GM21717 (cell line): Measurements from ENCODE around the gene CCDC187.

Source experiments
- ATAC-seq: cut with Tn5 transposase; IDR thresholded peaks from one replicate; pipeline ENCODE4 v1.9.1; 2021; ENCODE audit warnings: mild to moderate bottlenecking, moderate library complexity; ENCODE audit not compliant: unreplicated experiment

The CCDC187 gene

DNA sequence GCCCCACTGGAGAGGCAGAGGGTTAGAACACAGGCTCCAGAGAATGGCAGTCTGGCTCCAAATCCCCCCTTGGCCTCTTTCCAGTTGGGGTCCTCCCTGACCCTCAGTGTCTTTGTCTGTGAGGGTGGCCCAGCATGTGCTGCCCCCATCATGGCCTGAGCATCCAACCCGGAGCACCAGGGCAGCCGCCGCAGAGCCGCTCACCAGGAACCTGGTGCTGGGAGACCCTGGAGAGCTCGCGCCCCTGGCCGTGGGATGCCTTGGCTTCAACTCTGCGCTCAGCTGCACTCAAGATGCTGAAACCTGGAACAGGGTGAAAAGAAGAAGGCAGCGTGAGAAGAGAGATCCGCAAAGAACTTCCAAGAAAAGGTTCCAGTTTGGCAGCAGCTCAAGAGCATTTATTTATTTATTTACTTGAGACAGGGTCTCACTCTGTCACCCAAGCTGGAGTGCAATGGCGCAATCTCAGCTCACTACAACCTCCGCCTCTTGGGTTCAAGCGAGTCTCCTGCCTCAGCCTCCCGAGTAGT lies 3.8 kb downstream of the CCDC187 start:
- no peak for ATAC-seq

DNA sequence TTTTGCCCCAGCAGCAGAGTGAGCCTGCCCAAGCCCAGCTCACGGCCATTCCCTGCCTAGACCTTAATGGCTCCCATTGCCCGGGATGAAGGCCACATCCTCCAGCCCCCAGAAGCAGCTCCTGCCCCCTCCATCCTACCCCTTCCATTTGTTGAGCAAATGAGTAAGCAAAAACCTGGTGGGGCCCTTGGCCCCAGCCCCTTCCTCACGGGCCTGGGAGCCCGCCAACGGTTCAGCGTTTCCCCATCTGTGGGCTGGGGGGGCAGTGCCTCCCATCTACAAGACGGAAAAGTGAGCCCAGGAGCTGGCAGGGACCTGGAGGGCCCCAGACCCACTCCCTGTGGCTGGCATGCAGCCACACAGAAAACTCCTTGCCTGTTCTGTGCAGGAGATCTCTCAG lies 4.4 kb downstream of the CCDC187 start:
- ATAC-seq, result no peak

DNA sequence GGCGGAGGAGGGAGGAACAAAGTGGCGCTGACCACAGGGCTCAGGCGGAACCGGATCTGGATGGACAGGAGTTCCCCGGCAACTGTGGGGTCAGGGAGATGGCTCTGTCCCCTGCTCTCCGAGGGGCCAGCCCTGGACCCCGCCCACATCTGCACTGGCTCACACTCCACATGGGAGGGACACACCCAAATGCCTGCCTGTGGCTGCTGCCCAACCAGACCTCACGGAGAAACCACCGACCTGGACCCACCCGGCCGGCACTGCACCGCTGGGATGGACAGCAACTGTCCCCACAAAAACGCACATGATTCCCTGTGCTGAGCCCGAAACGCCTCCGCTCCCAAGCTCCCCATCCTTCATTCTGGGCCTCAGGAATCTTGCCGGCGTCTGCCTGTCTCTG lies 4.8 kb downstream of the CCDC187 start:
- no peak for ATAC-seq

DNA sequence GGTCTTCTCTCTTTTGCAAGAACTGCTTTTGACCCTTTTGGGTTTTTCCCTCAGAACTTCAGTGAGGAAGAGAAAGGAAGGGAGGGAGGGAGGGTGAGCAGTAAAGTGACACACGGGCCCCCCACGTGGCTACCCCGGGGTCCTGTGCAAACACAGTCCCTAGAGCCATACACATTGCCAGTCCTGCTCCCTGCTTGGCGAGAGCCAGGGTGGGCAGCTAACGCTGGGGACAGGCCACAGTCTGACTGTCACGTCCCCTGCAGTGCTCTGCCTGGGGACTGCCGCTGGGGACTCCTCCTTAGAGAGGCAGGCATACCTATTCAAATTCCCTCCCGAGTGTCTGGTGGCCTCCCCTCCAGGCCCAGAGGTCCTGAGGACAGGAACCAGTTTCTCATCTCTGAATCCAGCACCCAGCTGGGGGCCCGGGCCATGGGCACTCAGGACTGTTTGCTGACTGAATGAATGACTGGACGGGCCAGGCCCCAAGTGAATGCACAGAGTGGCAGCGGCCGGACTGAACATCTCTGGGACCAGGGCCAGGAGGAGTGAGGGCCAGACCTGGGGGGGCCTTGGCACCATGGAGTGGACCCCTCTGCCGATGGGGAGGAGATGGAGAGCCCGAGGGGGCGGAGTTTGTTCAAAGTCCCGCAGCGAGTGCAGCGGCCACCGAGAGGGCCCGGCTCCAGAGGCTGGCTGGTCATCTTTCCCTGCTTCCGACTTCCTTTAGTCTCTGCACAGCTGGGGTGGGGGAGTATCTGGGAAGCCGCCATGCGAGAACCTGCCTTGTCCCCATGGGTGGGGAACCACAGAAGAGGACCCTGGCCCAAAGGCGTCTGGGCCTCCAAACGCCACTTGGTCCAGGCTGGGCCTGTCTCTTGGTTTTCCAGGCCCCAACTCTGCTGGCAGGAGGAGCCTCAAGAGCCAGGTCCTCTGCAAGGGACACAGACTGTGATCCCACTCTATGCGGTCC lies 5.8 kb downstream of the CCDC187 start:
- no peak for ATAC-seq

DNA sequence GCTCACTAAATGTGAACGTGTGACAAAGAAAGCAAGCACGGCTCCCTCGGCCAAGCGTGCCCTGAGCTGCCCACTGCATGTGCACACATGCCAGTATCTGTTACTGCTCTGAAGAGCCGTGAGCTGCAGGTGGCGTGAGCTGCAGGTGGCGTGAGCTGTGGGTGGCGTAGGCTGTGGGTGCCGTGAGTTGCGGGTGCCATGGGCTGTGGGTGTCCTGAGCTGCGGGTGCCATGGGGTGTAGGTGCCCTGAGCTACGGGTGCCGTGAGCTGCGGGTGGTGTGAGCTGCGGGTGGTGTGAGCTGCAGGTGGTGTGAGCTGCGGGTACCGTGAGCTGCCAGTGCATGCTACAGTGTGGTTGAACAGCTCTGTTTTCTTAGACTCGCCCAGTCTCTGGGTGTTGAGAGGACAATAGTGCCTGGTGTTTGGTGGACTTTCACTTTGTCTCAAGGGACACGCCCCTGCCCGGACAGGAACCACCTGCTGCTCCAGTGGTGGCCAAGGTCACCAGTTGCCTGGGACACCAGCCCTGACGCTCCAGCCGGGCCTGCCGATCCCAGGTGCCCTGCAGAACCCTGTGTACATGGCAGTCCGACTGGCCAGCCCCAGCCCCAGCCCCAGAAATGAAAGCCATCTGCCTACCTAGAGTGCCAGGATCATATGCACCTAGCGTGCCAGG lies 6.7 kb downstream of the CCDC187 start:
- ATAC-seq, result no peak

DNA sequence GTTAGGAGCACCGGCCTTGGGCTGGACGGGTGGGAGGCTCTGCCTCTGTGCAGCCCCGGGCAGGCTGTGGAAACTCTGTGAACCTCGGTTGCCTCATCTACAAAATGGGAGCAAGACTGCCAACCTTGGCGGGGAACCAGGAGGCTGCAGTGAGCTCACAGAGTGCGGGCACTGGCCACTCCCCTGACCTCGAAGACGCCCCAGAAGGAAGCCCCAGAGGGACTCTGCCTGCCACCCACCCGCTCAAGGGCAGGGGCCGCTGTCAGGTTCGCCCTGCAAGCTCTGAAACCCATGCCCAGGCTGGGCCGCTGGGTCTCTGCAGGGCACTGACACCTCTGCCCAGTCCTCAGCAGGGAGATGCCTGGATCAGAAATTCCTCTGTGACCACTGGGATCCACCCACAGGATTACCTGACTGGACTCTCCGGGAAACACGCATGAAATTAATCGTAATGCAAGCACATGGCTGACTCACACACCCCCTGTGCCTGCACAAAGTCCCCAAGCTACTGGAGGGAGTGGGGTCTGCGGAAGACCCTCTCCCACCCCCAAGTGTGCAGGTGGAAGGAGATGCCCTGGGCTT lies 7.4 kb downstream of the CCDC187 start:
- ATAC-seq, result no peak

DNA sequence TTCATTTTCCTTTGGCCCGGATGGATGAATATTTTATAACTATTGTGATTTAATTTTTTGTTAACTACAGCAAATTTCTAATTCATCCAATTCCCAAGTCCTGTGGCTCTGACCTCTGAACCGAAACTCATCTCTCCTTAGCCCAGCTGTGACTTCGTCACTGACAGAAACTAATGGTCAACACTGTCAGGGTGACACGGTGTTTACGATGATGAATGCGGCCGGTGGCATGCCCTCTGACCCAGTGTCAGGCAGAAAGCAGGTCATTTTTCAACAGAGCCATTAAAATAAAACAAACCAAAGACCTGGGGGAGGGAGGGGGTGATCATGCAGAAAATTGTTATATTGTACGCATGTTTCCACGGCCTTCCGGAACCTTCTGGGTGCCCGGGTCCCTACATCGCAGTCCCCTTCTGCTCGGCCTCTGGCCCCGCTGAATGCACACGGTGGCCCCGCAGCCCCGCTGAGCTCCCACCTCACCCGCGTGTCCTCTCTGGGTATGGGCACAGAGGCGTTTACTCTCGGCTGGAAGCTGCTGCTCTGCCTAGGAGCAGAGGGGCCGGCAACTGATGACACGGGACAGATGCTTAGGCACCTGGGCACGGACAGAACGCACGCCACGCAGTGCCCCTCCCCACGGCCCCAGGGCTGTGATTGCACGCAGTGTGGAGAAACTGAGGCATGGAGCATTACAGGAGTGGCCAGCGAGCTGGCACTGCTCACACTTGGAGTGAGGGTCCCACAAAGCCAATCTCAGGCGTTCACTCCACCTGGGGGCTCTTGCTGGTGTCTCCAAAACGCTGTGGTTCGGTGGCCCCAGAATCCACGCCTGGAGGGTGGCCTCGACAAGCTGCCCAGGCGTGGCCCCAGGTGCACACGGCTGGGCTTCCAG lies 8.1 kb downstream of the CCDC187 start:
- no peak for ATAC-seq

DNA sequence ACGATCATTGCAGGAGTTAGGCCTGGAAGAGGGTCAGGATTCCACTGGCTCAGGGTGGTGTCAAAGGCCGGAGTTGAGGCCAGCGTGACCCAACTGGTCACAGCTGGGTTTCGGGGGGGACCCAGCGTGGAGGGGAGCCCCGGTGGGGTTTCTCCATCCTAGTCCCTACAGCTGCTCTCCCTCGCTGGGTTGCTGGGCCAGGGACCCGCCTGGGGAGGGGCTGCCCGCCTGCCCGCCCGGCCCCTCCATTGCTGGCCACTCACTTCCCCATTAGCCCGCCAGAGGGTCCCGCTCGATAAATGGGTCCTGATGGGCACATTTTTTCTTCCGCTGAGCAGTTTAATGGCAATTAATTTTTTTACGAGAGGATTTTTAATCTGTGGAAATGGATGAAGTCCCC lies 8.8 kb downstream of the CCDC187 start:
- no peak for ATAC-seq

DNA sequence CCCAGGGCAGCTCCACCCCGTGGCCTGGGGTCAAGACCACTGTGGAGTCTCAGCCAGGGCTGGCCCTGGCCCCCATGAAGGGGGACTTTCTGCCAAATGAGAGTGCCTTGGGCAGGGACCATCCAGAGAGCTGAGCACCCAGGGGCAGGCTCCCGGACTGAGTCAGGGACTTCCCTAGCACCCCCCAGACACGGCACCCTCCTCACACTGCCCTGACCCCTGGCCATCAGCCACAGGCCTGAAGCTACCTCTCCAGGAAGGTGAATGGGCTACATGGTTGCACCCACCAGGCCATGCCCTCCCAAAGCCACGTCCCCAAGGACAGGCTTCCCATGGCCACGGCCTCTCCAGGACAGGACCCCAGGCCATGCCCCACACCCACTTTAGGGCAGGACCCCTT lies 9.5 kb downstream of the CCDC187 start:
- ATAC-seq, result no peak

DNA sequence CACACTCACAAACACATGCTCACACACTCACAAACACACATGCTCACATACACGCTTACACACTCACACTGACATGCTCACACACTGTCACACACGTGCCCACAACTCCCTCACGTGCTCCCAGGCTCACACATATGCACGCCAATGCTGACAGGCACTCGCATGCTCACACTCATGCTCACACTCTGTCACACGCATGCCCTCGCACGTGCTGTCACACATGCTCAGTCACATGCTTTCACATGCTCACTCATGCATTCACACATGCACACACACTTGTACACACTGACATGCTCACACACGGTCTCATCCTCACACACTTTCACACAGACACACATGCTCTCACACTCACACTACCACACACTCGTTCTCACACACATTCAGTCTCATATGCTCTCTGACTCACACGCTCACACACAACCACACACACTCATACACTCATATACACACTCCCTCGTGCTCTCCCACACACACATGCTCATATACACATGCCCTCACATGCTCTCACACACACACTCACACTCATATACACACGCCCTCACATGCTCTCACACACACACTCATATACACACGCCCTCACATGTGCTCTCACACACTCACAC lies 10.3 kb downstream of the CCDC187 start:
- no peak for ATAC-seq

DNA sequence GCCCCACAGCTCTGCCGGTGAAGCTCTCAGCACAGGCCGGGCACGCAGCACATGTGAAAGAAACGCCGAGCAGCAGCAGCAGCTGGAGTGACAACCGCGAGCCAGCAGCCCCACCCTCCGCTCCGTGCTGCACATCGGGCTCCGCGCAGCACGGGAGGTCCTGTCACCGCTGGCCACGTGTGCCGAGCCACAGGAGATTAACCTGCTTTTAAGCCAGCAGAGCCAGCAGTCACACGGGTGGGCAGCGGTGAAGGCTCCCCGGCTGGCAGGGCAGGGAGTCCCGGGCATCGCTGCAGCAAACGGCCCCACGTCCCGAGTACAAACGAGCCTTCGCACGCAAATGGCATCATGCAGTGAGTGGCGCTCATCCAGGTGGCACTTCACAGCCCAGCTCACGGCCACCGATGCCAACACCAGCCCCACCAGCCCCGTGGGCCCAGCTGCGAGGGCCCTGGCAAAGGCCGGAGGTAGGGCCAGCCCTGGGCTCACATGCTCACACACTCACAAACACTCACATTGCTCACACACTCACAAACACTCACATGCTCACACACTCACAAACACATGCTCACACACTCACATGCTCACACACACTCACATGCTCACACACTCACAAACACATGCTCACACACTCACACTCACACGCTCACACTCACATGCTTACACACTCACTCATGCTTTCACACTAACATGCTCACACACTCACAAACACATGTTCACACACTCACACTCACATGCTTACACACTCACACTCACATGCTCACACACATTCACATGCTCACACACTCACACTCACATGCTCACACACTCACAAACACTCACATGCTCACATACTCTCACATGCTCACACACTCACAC lies 11.1 kb downstream of the CCDC187 start:
- ATAC-seq, result no peak

DNA sequence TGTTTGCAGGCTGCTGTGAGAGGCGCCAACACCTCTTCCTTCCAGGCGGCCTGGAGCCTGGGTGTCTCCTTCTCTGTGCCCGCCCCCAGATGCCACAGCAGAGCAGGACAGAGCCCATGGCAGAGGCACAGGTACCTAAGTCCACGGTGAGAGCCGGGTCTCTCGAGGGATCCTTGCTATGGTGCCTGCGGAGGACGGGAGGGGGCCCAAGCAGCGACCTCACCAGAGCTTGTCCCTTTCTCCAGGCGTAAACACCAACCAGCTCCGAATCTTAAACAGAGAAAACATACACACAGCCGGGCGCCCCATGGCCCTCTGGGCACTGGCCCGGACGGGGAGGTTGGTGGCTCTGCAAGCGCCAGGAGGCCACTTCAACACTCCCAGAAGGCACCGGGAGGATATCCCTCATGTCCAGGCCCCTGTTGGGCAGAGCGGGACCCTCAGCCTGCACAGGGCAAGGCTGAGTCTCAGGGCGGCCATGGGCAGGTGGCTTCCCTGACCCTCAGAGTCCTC lies 11.8 kb downstream of the CCDC187 start:
- no peak for ATAC-seq

DNA sequence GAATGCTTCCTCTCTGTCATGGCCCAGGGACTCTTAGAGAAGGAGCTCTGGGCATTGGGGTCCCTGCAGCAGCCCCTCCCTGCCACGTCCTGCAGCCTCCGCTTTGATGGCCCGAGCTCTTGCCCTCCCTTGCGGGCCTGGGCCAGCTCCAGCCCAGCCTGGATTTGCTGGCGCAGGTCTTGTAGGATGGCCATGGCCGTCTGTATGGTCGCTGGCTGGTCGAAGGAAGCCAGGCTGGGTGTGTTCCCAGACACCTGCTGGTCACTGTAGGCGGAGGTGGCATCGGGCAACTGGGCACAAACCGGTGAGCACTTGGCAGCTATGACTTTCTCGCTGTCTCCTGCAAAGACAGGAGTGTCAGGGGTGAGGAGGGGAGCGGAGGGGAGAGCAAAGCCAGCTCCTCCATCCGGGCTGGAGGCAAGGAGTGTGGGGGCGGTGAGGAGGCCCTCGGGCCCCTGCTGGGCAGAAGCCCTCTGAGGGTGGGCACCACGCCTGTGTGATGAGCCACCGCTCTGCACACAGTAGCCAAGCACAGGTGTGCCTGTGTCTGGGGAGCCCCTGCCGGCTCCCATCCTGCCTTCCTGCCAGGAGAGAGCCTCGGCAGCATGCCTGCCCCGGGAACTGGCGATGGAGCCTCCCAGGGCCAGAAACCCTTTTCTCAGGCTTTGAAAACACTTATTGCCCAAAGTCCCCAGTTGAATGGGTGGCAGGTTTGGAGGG lies 12.4 kb downstream of the CCDC187 start:
- ATAC-seq, result no peak

DNA sequence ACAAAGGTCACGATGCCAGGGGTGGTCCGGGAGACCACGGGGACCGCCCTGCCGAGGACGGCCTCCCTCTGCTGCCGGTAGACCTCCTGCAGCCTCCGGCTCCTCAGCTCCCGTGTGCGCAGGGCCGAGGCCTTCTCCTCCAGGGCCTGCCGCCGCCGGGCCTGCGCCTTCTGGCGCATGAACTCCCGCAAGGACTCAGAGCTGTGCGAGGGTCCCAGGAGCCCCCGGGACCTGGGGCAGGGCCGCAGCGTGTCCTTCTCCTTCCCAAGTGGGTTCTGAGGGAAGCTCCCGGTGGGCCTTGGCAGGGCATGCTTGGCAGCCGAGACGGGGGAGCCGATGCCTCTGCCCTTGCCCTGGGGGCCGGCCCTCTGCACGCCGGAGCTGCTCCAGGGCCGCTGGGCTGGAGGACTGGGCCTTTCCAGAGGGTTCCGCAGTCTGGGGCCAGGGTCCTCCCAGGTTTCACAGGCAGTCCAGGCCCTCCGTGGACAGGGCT lies 13.3 kb downstream of the CCDC187 start:
- ATAC-seq, result no peak

DNA sequence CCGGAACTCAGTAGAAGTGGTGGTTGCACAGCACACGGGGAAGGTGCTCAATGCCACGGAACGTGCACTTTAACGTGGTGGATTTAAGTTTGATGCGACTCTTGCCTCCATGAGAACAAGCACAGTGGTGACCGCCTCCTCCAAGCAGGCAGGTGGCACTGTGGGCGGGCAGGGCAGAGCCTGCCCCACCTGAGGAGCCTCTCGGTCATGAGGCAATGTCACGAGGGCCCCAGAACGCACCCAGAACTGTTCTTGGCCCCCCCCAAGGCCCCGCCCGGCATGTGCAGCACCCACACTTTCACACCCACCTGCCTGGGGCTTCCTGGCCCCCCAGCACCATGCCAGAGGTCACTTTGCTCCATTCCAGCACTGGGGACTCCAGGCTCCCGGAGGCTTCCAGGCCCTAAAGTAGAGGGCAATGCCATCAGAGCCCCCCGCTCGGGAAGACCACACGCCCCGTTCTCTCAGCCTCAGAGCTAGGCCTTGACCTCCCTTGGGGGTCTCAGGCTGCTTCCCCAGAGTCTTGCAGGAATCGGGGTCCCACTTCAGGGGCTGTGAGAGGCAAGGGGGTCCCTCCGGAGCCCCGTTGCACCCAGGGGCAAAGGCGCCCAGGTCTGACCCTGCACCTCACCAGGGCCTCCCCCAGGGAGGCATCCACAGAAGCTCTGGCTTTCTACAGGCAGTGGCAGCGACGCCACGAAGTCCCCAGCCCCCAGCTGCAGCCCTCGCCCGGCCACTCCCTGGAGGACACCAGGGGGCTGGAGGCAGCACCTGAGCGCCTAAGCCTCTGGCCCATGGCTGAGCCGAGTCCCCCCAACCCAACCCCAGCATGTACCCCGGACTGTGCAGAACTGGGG lies 14.0 kb downstream of the CCDC187 start:
- no peak for ATAC-seq

DNA sequence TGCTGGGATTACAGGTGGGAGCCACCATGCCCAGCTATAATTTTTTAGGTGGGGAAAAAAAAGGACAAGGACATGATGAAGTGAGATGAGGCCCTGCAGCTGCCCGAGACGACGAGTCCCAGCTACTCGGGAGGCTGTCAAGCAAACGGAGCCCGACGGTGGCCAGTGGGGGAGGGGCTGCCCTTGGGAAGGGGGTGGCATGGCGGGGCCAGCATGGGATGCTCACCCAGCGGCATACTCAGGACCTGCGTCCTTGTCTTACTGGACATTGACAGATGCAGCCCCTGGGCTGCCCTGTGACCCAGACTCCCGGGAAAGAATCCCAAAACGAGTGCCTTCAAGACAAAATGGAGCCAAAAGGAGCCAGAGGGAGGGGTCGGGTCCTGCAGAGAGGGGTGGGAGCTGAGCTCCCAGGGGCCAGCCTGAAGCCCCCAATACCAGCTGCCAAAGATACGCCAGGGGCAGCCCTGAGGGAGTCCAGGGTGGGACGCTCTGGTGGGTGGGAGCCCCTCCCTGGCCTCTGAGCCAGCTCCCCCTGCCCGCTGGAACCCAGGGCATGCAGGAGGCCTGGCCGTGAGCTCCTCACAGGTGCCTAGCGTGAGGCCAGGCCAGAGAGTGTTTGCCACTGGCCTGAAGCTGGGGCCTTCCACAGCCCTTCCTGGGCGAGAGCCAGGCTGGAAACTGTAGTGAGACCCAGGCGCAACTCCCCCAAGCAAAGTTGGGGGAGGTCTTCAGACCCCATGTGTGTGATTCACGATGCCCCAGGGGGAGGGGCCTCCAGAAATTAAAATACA lies 15.7 kb downstream of the CCDC187 start:
- ATAC-seq, result no peak

DNA sequence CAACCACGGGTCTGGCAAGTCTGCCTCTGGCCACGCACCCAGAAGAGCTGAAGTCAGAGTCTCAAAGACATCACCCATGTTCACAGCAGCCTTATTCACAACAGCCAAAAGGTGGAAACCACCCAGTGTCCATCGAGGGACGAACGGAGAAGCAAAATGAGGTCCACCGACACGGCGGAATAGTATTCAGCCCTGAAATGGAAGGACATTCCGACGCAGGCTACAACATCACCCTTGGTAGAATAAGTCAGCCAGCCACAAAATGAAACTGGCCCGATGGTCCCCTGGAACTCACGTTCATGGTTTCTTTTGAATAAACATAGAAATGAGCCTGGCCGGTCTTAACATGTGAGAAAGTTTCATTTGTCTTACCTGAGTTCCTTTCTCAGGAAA lies 16.9 kb downstream of the CCDC187 start:
- ATAC-seq, result no peak
